Pancreas (tissue), 10 donors: ENCODE data around the gene HMCES. TPM values are rescaled to one million over a fixed set of nuclear protein-coding genes. Genes with fewer than 3 reads are reported as not detected.
"Not testable (repeated sequence)": the region's sequence is repeated elsewhere in the genome, so short reads cannot be mapped to it uniquely, and the experiment has no call there.

ENCODE experiments used
- ATAC-seq, 4 donors: fragments of 200-7000 bp; cut with Tn5 transposase; one replicate each; pipeline versions ENCODE4 v1.8.0 to v1.9.1; 2020; ENCODE audit warnings: mild to moderate bottlenecking in 4 of 4, moderate library complexity in 4 of 4
- DNase-seq, 6 donors: peaks; one replicate each; pipeline ENCODE4 v3.0.0-alpha.2; 2020
- FAIRE-seq: peaks from 2 replicates; lab custom pipeline; 2012; peaks lifted over from hg19 to GRCh38; lab: Jason Lieb, UNC
- H3K27ac ChIP-seq, 4 donors: fragments of 200-600 bp; sonication (generic); 1 replicate in 3 of 4; 2 replicates in 1 of 4; pipeline versions ENCODE4 v1.5.0 to v1.8.0; 2020
- H3K27me3 ChIP-seq, 4 donors: fragments of 200-600 bp; one replicate each; pipeline ENCODE4 v1.8.0; 2021
- H3K36me3 ChIP-seq, 3 donors: fragments of 200-600 bp; sonication (generic) in 1 of 3; one replicate each; pipeline versions ENCODE4 v1.5.0 to v1.8.0; 2020 to 2021
- H3K4me1 ChIP-seq, 3 donors: fragments of 200-600 bp; one replicate each; pipeline ENCODE4 v1.8.0; 2021
- H3K4me3 ChIP-seq, 4 donors: fragments of 200-600 bp; sonication (generic) in 2 of 4; one replicate each; pipeline versions ENCODE4 v1.5.0 to v1.8.0; 2020 to 2021
- H3K9me3 ChIP-seq, 4 donors: fragments of 200-600 bp; one replicate each; pipeline ENCODE4 v1.8.0; 2021
- WGBS, 2 donors: extraction: QIAGEN DNeasy Blood & Tissue Kit; methylation state at CpG; one replicate each; pipeline ENCODE4 v1.1.7; 2013; 5-methylcytosine and 5-hydroxymethylcytosine counted together
- intact Hi-C, 3 donors: fragments of 100-400 bp; cut with DNase I; formaldehyde crosslinking; loops; one replicate each; pipeline versions ENCODE4 v1.11.1 to v1.14.2; 2022
- polyA plus RNA-seq, 2 donors: library from polyadenylated mRNA; stranded (reverse); fragments of 200-250 nt; gene quantifications; one replicate each; pipeline ENCODE4 v1.2.3, GENCODE V29; 2013
- total RNA-seq, 6 donors: library from RNA; stranded (reverse); fragmentation: NEBNext Ultra II Directional in 4 of 6; extraction: Animal tissue kit (Norgen Biotek cat#: 25700) in 4 of 6; gene quantifications; one replicate each; pipeline versions ENCODE4 v1.2.1 to v1.2.4, GENCODE V29; 2021 to 2023
- TF ChIP-seq, protein P1 (sequence below), 4 donors: fragments of 200-600 bp; sonication (generic) in 3 of 4; IDR thresholded peaks; one replicate each; pipeline versions ENCODE4 v1.5.0 to v1.8.0; 2021; ENCODE audit warnings: antibody characterized with exemption in 4 of 4
- donor health status: healthy with polysubstance abuse.
- donor health status: DM: no; HTN: no; CAD: no; lungs with moderate emphysema.
- donor health status: DM: no; HTN: no; CAD: no.
- donor health status: control.
- donor health status: control.
- donor health status: Bipolar disorder and iron deficiency.
- donor health status: DM: yes; HTN: yes; CAD: no.
- donor health status: DM: no; HTN: no; CAD: no.
- donor health status: DM: no; HTN: no; CAD: no.
- donor health status: DM: yes; HTN: yes; CAD: no.

The HMCES gene
- total and polyA plus RNA-seq, 8 donors, result 8.0 to 22.5 (median 10.7) TPM

DNA sequence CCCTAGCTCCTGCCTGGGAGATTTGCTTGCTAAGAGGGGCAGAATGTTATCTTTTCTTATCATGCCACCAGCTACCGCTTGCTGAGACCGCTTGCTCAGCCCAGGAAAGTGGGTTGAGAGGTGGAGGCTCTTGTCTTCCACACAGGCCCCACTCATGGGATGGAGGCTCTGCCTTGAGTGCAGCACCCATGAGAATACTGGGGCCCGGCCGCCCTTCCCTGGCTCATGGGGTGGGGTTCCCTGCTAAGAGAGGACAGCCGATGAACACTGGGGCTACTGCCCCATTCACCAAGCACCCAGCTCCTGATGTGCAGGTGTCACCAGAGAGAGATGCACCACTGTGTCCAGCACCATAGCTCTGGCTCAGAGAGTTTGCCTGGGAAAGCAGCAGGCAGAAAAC lies 55.2 kb downstream of the HMCES start:
- Histone ChIP-seq H3K9me3 (no peaks in the 10 kb centered on the region), H3K4me1 (no peaks in the 10 kb centered on the region), H3K27me3 (no peaks in the 10 kb centered on the region), H3K4me3 (no peak overlapping the region), H3K36me3 (no peaks in the 10 kb centered on the region), H3K27ac (no peak overlapping the region)
- FAIRE-seq, result no peak
- WGBS, 2 donors, result 88 to 97% methylated on average over 5 of the region's 5 CpGs
- DNase-seq, result no peak
- intact Hi-C loops, result no loop called here
- TF ChIP-seq, protein P1, sequence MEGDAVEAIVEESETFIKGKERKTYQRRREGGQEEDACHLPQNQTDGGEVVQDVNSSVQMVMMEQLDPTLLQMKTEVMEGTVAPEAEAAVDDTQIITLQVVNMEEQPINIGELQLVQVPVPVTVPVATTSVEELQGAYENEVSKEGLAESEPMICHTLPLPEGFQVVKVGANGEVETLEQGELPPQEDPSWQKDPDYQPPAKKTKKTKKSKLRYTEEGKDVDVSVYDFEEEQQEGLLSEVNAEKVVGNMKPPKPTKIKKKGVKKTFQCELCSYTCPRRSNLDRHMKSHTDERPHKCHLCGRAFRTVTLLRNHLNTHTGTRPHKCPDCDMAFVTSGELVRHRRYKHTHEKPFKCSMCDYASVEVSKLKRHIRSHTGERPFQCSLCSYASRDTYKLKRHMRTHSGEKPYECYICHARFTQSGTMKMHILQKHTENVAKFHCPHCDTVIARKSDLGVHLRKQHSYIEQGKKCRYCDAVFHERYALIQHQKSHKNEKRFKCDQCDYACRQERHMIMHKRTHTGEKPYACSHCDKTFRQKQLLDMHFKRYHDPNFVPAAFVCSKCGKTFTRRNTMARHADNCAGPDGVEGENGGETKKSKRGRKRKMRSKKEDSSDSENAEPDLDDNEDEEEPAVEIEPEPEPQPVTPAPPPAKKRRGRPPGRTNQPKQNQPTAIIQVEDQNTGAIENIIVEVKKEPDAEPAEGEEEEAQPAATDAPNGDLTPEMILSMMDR (IDR thresholded peaks at IDR 0.05), result no peak
- ATAC-seq, result no peak

- TF ChIP-seq, protein P1 (IDR thresholded peaks at IDR 0.05), result no peak
- H3K9me3 ChIP-seq, result no peaks in the 10 kb centered on the region
- H3K27me3 ChIP-seq, result no peaks in the 10 kb centered on the region
- no peak overlapping the region for H3K4me3 ChIP-seq
- FAIRE-seq, result no peak
- no peak for DNase-seq
- no peaks in the 10 kb centered on the region for H3K4me1 ChIP-seq
- intact Hi-C loops, result no loop called here
- peak in 1 of 4 donors; percentile 31 for ATAC-seq
- H3K27ac ChIP-seq, result no peak overlapping the region
- H3K36me3 ChIP-seq, result no peaks in the 10 kb centered on the region
- WGBS, 2 donors, result 80 to 86% methylated on average over 6 of the region's 6 CpGs
These were observed 57.5 kb downstream of the HMCES start for GRCh38 chr3:129336093-129336706.

GRCh38 chr3:129337719-129338118 lies 59.0 kb downstream of the HMCES start:
- DNase-seq, FAIRE-seq, H3K27ac ChIP-seq, H3K4me1 ChIP-seq, H3K9me3 ChIP-seq, H3K27me3 ChIP-seq, H3K4me3 ChIP-seq, H3K36me3 ChIP-seq, ATAC-seq, intact Hi-C loops: not testable (repeated sequence)
- 78 to 84% methylated on average over 4 of the region's 4 CpGs for WGBS, 2 donors

- FAIRE-seq, intact Hi-C loops: not testable (repeated sequence)
- 90 to 100% methylated on average over 1 to 23 of the region's 36 CpGs for WGBS, 2 donors
These were observed 60.5 kb downstream of the HMCES start for GRCh38 chr3:129339186-129339585.

DNA sequence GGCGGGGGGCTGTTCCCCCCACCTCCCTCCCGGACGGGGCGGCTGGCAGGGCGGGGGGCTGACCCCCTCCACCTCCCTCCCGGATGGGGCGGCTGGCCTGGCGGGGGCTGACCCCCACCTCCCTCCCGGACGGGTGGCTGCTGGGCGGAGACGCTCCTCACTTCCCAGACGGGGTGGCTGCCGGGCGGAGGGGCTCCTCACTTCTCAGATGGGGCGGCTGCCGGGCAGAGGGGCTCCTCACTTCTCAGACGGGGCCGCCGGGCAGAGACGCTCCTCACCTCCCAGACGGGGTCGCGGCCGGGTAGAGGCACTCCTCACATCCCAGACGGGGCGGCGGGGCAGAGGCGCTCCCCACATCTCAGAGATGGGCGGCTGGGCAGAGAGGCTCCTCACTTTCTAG lies 61.2 kb downstream of the HMCES start:
- H3K4me3 ChIP-seq, H3K36me3 ChIP-seq, DNase-seq, ATAC-seq, H3K27me3 ChIP-seq, FAIRE-seq, H3K4me1 ChIP-seq, intact Hi-C loops, H3K27ac ChIP-seq, H3K9me3 ChIP-seq: not testable (repeated sequence)
- 94 to 96% methylated on average over 18 to 27 of the region's 30 CpGs for WGBS, 2 donors

More at GRCh38 chr3:129339186-129339585, 60.5 kb downstream of the HMCES start:
- not testable (repeated sequence) for H3K27me3 ChIP-seq, H3K4me1 ChIP-seq, H3K36me3 ChIP-seq, H3K9me3 ChIP-seq, H3K4me3 ChIP-seq, DNase-seq, ATAC-seq, H3K27ac ChIP-seq

- no peak overlapping the region for H3K4me3 ChIP-seq
- FAIRE-seq, result no peak
- no peaks in the 10 kb centered on the region for H3K9me3 ChIP-seq
- H3K27me3 ChIP-seq, result no peaks in the 10 kb centered on the region
- 78 to 85% methylated on average over 10 of the region's 10 CpGs for WGBS, 2 donors
- H3K27ac ChIP-seq, result no peak overlapping the region
- no peaks in the 10 kb centered on the region for H3K36me3 ChIP-seq
- DNase-seq, result no peak
- TF ChIP-seq, protein P1 (IDR thresholded peaks at IDR 0.05), result no peak
- ATAC-seq, result no peak
- intact Hi-C loops, result no loop called here
- H3K4me1 ChIP-seq, result no peaks in the 10 kb centered on the region
These were observed 62.9 kb downstream of the HMCES start for GRCh38 chr3:129341331-129342141.
